Nephron progenitor cell (in vitro differentiated cells): ENCODE data around the gene ISY1.
"Not testable (repeated sequence)": the region's sequence is repeated elsewhere in the genome, so short reads cannot be mapped to it uniquely, and the experiment has no call there.

Experiments used
- DNase-seq: peaks from one replicate; pipeline ENCODE4 v3.0.0; 2021
- H3K27ac Mint-ChIP-seq: 2 replicates; pipeline ENCODE4 v1.8.0; 2021; ENCODE audit warnings: mild to moderate bottlenecking, moderate library complexity, mixed read lengths
- H3K27me3 Mint-ChIP-seq: 2 replicates; pipeline ENCODE4 v1.8.0; 2021; ENCODE audit warnings: mild to moderate bottlenecking, low read depth, mixed read lengths; ENCODE audit not compliant: poor library complexity
- H3K36me3 Mint-ChIP-seq: 2 replicates; pipeline ENCODE4 v1.8.0; 2021; ENCODE audit warnings: low read depth, mixed read lengths
- H3K4me1 Mint-ChIP-seq: 2 replicates; pipeline ENCODE4 v1.8.0; 2021; ENCODE audit warnings: mixed read lengths
- H3K4me3 Mint-ChIP-seq: 2 replicates; pipeline ENCODE4 v1.8.0; 2021; ENCODE audit warnings: mild to moderate bottlenecking, moderate library complexity, mixed read lengths
- H3K9me3 Mint-ChIP-seq: 2 replicates; pipeline ENCODE4 v1.8.0; 2021; ENCODE audit warnings: mild to moderate bottlenecking, moderate library complexity, mixed read lengths
- TF ChIP-seq, protein P1 (sequence below): fragments of 200-600 bp; sonication (generic); IDR thresholded peaks from 2 replicates; pipeline ENCODE4 v1.5.0; 2021; ENCODE audit warnings: antibody characterized with exemption

The ISY1 gene

DNA sequence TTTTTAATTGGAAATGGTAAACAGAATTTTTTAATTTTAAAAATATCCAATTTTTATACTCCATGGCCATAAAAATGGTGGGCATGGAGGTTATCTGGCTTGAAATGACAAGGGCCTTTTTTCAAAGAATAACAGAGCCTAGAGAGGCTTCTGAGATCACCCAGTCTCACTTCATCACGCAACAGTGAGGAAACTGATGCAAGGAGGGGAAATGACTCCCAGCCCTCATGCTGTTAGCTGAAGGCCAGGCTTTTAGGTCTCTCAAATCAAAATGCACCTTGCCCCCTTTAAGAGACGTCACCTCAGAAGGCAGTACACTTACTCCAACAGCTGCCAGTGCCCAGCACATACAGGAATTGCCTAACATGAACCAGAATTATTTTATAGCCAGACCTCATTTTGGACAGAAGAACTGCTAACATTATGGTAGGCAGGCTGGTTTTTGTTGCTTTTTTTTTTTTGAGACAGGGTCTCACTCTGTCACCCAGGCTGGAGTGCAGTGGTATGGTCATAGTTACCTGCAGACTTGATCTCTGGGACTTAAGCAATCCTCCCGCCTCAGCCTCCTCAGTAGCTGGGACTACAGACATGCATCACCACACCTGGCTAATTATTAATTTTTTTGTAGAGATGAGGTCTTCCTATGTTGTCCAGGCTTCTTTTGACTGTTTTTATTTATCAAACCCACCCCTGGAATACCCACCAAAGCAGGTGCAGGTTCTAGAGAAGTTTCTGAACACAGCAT lies 48.4 kb downstream of the ISY1 start:
- peaks cover 35% of the 10 kb centered on the region for H3K4me1 Mint-ChIP-seq
- H3K36me3 Mint-ChIP-seq: peaks cover 16% of the 10 kb centered on the region
- no peak overlapping the region for H3K4me3 Mint-ChIP-seq
- TF ChIP-seq, protein P1, sequence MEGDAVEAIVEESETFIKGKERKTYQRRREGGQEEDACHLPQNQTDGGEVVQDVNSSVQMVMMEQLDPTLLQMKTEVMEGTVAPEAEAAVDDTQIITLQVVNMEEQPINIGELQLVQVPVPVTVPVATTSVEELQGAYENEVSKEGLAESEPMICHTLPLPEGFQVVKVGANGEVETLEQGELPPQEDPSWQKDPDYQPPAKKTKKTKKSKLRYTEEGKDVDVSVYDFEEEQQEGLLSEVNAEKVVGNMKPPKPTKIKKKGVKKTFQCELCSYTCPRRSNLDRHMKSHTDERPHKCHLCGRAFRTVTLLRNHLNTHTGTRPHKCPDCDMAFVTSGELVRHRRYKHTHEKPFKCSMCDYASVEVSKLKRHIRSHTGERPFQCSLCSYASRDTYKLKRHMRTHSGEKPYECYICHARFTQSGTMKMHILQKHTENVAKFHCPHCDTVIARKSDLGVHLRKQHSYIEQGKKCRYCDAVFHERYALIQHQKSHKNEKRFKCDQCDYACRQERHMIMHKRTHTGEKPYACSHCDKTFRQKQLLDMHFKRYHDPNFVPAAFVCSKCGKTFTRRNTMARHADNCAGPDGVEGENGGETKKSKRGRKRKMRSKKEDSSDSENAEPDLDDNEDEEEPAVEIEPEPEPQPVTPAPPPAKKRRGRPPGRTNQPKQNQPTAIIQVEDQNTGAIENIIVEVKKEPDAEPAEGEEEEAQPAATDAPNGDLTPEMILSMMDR: no peak
- H3K27ac Mint-ChIP-seq: no peak overlapping the region
- no peaks in the 10 kb centered on the region for H3K27me3 Mint-ChIP-seq
- DNase-seq: no peak
- H3K9me3 Mint-ChIP-seq: no peaks in the 10 kb centered on the region

DNA sequence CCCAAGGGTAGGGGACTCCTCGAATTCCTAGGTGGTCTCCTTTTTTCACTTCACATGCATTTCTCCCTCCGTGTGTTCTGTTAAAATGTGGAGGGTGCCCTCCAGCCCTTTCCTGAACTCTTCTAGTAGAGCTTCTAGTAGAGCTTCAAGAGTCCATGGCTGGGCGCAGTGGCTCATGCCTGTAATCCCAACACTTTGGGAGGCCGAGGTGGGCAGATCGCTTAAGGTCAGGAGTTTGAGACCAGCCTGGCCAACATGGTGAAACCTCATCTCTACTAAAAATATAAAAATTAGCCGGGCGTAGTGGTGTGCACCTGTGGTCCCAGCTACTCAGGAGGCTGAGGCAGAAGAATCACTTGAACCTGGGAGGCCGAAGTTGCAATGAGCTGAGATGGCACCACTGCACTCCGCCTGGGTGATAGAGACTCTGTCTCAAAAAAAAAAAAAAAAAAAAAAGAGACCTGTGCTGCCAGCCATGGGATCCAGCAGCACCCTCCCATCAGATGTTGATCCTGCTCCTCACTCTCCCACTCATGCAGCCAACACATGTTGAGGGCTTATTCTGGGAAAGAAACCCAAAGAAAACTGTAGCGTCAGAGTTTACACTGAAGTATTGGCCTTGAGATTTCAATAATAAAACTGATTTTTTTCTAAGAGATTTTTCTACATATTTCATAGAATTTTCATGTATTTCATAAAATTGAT lies 49.6 kb downstream of the ISY1 start:
- Mint-ChIP-seq H3K4me1 (peaks cover 30% of the 10 kb centered on the region), H3K36me3 (peaks cover 16% of the 10 kb centered on the region)
- H3K9me3 Mint-ChIP-seq, H3K27me3 Mint-ChIP-seq, H3K27ac Mint-ChIP-seq, H3K4me3 Mint-ChIP-seq, DNase-seq: not testable (repeated sequence)

DNA sequence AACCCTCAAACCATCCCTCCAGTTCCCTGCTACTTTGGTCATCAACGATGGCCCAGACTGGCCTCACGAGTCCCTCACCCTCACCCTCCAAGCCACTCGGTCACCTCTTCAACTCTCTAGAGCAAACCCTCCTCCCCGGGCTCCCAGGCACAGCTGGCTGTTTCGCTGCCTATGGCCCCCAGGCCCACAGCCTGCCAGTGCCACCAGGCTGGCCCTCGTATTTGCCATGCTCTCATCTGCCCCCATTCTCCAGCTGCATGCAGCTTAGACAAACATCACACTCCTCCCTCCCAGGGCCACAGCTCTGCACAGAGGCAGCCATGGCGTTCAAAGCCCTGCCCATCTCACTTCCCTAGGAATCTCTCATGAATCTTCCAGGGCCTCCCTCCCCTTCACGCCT lies 53.1 kb downstream of the ISY1 start:
- DNase-seq: peak; percentile 14
- H3K27me3 Mint-ChIP-seq: no peaks in the 10 kb centered on the region
- peaks cover 30% of the 10 kb centered on the region for H3K4me1 Mint-ChIP-seq
- H3K9me3 Mint-ChIP-seq: no peaks in the 10 kb centered on the region
- TF ChIP-seq, protein P1: no peak
- no peak overlapping the region for H3K4me3 Mint-ChIP-seq
- H3K36me3 Mint-ChIP-seq: peaks cover 16% of the 10 kb centered on the region
- no peak overlapping the region for H3K27ac Mint-ChIP-seq

DNA sequence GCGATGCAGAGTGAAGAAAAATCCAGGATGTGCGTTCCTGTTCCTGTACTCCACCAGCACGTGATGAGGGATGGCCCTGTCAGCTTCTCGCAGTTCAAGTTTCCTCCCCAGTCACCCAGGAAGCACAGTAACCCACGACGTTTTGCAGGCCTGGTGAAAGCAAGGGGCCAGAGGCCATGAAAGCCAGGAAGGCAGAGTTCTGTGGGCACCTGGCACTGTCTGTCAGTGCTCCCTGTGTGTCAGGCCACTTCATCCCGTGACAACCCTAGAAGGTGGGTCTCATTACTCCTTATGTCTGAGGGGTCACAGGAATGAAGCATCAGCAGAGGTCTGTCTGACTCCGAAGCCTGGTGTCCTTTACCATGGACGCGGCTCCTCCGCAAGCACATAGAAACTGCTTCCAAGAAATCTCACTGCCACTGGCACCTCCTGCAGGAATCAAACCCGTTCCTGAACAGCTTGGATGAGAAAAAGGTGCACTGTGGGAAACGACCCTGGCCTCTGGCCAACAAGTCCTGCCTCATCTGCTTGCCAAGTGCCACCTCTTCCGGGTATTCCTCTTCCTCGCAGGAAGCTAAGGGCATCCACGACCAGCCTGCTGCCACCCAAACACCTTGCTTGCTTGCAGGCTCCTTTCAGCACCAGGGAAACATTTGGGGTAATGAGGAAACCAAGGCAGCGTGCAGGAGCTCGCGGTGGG lies 53.8 kb downstream of the ISY1 start:
- H3K4me1 Mint-ChIP-seq: peaks cover 31% of the 10 kb centered on the region
- DNase-seq: no peak
- H3K27ac Mint-ChIP-seq: no peak overlapping the region
- TF ChIP-seq, protein P1: no peak
- H3K36me3 Mint-ChIP-seq: peaks cover 16% of the 10 kb centered on the region
- H3K27me3 Mint-ChIP-seq: no peaks in the 10 kb centered on the region
- no peaks in the 10 kb centered on the region for H3K9me3 Mint-ChIP-seq
- H3K4me3 Mint-ChIP-seq: no peak overlapping the region

DNA sequence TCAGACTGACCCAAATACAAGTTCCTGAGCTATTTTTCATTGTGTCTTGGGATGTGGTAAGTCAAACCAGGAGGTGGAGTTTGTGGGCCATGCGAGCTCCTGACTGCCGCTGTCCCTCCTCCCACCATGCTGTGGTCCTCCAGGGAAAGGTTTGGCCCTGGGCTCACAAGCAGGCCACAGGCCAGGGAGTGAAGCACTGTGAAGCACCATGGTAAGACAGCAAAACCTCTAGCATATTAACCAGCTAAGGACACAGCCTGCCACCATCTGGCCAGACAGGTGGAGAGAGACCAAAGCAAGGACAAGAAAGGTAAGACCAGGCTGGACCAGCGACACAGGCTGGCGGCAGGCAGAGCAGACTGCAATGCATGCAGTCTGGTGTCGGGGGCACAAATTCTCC lies 54.5 kb downstream of the ISY1 start:
- no peaks in the 10 kb centered on the region for H3K9me3 Mint-ChIP-seq
- H3K4me3 Mint-ChIP-seq: no peak overlapping the region
- H3K36me3 Mint-ChIP-seq: peaks cover 16% of the 10 kb centered on the region
- H3K27ac Mint-ChIP-seq: peak overlapping the region; percentile 48
- no peaks in the 10 kb centered on the region for H3K27me3 Mint-ChIP-seq
- DNase-seq: no peak
- TF ChIP-seq, protein P1: no peak
- H3K4me1 Mint-ChIP-seq: peaks cover 38% of the 10 kb centered on the region

DNA sequence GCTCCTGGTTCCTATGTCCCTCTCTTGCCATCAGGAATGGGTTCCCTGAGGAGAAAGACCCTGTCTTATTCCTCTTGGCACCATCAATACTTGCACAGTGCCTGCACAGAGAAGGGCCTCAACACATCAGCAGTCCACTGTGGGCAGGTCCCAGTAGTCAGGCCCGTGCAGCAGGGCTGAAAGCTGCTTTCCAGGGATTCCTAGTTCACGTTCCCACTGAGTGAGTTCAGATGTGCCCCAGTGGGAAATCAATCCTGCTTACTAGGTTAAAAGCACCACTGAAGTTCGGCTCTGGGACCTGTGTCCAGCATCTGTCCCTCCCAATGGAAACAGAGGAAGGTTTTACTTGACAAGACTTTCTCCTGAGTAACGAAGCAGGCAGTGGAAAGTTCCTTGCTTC lies 55.0 kb downstream of the ISY1 start:
- no peak overlapping the region for H3K27ac Mint-ChIP-seq
- DNase-seq: no peak
- H3K4me1 Mint-ChIP-seq: peaks cover 40% of the 10 kb centered on the region
- TF ChIP-seq, protein P1: no peak
- no peaks in the 10 kb centered on the region for H3K9me3 Mint-ChIP-seq
- no peaks in the 10 kb centered on the region for H3K27me3 Mint-ChIP-seq
- peaks cover 16% of the 10 kb centered on the region for H3K36me3 Mint-ChIP-seq
- no peak overlapping the region for H3K4me3 Mint-ChIP-seq
